Ramos (cell line): Measurements from ENCODE around the gene SLC7A6.

Experiments
- in situ Hi-C: fragments of 300-500 bp; cut with MboI; formaldehyde crosslinking; loops from one replicate; pipeline ENCODE4 v1.14.3; 2022; ENCODE audit warnings: low sequenced_read_pairs; ENCODE audit not compliant: unreplicated experiment

The SLC7A6 gene

GRCh38 chr16:68332411-68333121 is 68.2 kb downstream of the SLC7A6 start:
- in situ Hi-C loops = loop anchor here (5.0 kb wide), 1 partner anchor 90 kb away; no protein-coding TSS in a partner anchor

- in situ Hi-C loops = no loop called here
Observed at GRCh38 chr16:68335175-68335574, 70.8 kb downstream of the SLC7A6 start.

GRCh38 chr16:68338326-68339119 is 74.2 kb downstream of the SLC7A6 start:
- in situ Hi-C loops = no loop called here

GRCh38 chr16:68339214-68339613 is 74.9 kb downstream of the SLC7A6 start:
- in situ Hi-C loops = no loop called here

GRCh38 chr16:68342620-68343019 is 78.3 kb downstream of the SLC7A6 start:
- in situ Hi-C loops = no loop called here

GRCh38 chr16:68343137-68343536 is 78.8 kb downstream of the SLC7A6 start:
- in situ Hi-C loops = no loop called here

GRCh38 chr16:68344252-68344651 is 79.9 kb downstream of the SLC7A6 start:
- in situ Hi-C loops = no loop called here

GRCh38 chr16:68345351-68345810 is 81.1 kb downstream of the SLC7A6 start:
- in situ Hi-C loops = no loop called here

GRCh38 chr16:68345958-68346635 is 81.8 kb downstream of the SLC7A6 start:
- in situ Hi-C loops = no loop called here

- in situ Hi-C loops = no loop called here
Observed at GRCh38 chr16:68346892-68347480, 82.7 kb downstream of the SLC7A6 start.

- in situ Hi-C loops = no loop called here
Observed at GRCh38 chr16:68347605-68348004, 83.3 kb downstream of the SLC7A6 start.

- in situ Hi-C loops = no loop called here
Observed at GRCh38 chr16:68348639-68349445, 84.5 kb downstream of the SLC7A6 start.

GRCh38 chr16:68349838-68350410 is 85.6 kb downstream of the SLC7A6 start:
- in situ Hi-C loops = no loop called here

GRCh38 chr16:68350813-68351350 is 86.6 kb downstream of the SLC7A6 start:
- in situ Hi-C loops = no loop called here
